Bronchial epithelial cell (primary cell): ENCODE data around the gene AUTS2. TPM values are rescaled to one million over a fixed set of nuclear protein-coding genes. Genes with fewer than 3 reads are reported as not detected.

Experiments used
- DNase-seq: peaks from one replicate; pipeline ENCODE4 v3.0.0-alpha.2; 2010; ENCODE audit warnings: low read depth
- FAIRE-seq: peaks from 2 replicates; lab custom pipeline; 2011; peaks lifted over from hg19 to GRCh38; lab: Jason Lieb, UNC
- H3K27me3 ChIP-seq: 2 replicates; pipeline ENCODE4 v1.5.1; 2011; ENCODE audit warnings: low read length; ENCODE audit not compliant: control insufficient read depth, insufficient read depth
- H3K36me3 ChIP-seq: 2 replicates; pipeline ENCODE4 v1.5.1; 2011; ENCODE audit warnings: low read length; ENCODE audit not compliant: control insufficient read depth, insufficient read depth
- H3K4me3 ChIP-seq: 2 replicates; pipeline ENCODE4 v1.5.1; 2011; ENCODE audit warnings: mild to moderate bottlenecking, low read depth, low read length, control low read depth
- CTCF ChIP-seq: IDR thresholded peaks from 2 replicates; pipeline ENCODE4 v1.5.1; 2011; ENCODE audit warnings: mild to moderate bottlenecking, moderate library complexity, low read length, control low read depth, inconsistent platforms; ENCODE audit not compliant: insufficient read depth, severe bottlenecking
- total RNA-seq: library from RNA; depleted of rRNA; stranded (reverse); fragments of >200 nt; gene quantifications from 2 replicates; pipeline ENCODE4 v1.2.1, GENCODE V29; 2014

The AUTS2 gene
- total RNA-seq, 1 donor from 2014 or later: 9.5 TPM

DNA sequence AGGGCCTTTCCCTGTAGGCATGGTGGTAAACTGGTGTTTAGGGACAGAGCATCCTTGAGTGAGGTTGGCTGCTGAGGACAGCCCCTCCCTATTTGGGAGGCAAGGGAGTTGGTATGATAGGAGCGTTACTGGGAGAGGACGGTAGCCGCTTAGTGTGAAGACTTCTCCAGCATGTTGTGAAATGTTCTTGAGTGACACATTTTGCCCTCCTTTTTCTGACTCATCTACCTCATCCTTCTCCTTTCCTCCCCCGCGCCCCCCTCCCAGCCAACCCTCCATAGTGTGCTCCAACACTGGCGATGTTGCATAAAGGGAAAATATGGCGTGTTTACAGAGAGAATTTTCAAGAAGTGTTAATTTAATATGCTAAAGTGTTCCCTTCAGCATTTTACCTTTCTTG is 888.7 kb downstream of the AUTS2 start:
- no peaks in the 10 kb centered on the region for H3K36me3 ChIP-seq

GRCh38 chr7:70487428-70487827 is 889.2 kb downstream of the AUTS2 start:
- H3K4me3 ChIP-seq: no peak overlapping the region
- TF ChIP-seq CTCF: no peak
- no peaks in the 10 kb centered on the region for H3K27me3 ChIP-seq
- FAIRE-seq (no peak), DNase-seq (no peak)
- no peaks in the 10 kb centered on the region for H3K36me3 ChIP-seq

More for the DNA sequence above, 888.7 kb downstream of the AUTS2 start:
- Histone ChIP-seq H3K4me3 (no peak overlapping the region), H3K27me3 (no peaks in the 10 kb centered on the region)
- DNase-seq (peak; percentile 41), FAIRE-seq (no peak)
- no peak for TF ChIP-seq CTCF

DNA sequence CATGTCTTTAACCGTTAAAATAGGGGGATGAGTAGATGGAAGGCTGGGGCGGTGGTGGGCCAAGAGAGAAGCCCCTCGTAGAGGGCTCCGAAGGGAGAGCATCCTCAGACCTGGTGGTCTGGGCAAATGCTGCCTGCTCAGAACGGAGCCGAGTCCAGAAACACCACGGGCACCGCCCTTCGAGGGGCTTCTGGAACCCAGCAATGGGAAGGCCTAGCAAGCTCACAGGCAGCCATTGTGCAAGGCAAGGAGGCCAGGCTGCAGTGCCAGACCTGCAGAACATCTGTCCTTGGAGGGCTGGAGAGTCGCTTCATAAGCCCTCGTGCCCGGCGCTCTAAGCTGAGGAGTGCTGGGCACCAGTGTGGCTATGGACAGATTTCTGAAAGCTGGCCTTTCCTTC is 889.6 kb downstream of the AUTS2 start:
- TF ChIP-seq CTCF: no peak
- Histone ChIP-seq H3K36me3 (no peaks in the 10 kb centered on the region), H3K27me3 (no peaks in the 10 kb centered on the region), H3K4me3 (no peak overlapping the region)
- FAIRE-seq: no peak
- DNase-seq: no peak

- no peaks in the 10 kb centered on the region for H3K36me3 ChIP-seq
- H3K27me3 ChIP-seq: no peaks in the 10 kb centered on the region
- no peak for TF ChIP-seq CTCF
- FAIRE-seq (no peak), DNase-seq (no peak)
- H3K4me3 ChIP-seq: no peak overlapping the region
Measured at GRCh38 chr7:70489813-70490212, 891.5 kb downstream of the AUTS2 start.

- H3K36me3 ChIP-seq: no peaks in the 10 kb centered on the region
- no peak overlapping the region for H3K4me3 ChIP-seq
- no peaks in the 10 kb centered on the region for H3K27me3 ChIP-seq
- FAIRE-seq: no peak
- no peak for TF ChIP-seq CTCF
- DNase-seq: no peak
Measured at GRCh38 chr7:70492625-70493024, 894.4 kb downstream of the AUTS2 start.
